Coronary artery (tissue), 2 donors: ENCODE results near the gene TMEM204.
A peak's percentile ranks its signal among the peaks of the same experiment; 100 is the strongest.

Experiments
- DNase-seq: peaks from one replicate; pipeline ENCODE4 v3.0.0-alpha.2; 2017; ENCODE audit warnings: low spot score
- H3K27ac ChIP-seq, 2 donors: fragments of 200-600 bp; sonication (generic); one replicate each; pipeline ENCODE4 v1.5.1; 2016 to 2019
- H3K4me3 ChIP-seq: fragments of 200-600 bp; sonication (generic); 2 replicates; pipeline ENCODE4 v1.5.1; 2016; ENCODE audit warnings: mild to moderate bottlenecking, moderate library complexity
- TF ChIP-seq, protein P1 (sequence below): fragments of 200-600 bp; sonication (generic); IDR thresholded peaks from one replicate; pipeline ENCODE4 v1.5.1; 2019; ENCODE audit warnings: antibody characterized with exemption

Gene TMEM204

DNA sequence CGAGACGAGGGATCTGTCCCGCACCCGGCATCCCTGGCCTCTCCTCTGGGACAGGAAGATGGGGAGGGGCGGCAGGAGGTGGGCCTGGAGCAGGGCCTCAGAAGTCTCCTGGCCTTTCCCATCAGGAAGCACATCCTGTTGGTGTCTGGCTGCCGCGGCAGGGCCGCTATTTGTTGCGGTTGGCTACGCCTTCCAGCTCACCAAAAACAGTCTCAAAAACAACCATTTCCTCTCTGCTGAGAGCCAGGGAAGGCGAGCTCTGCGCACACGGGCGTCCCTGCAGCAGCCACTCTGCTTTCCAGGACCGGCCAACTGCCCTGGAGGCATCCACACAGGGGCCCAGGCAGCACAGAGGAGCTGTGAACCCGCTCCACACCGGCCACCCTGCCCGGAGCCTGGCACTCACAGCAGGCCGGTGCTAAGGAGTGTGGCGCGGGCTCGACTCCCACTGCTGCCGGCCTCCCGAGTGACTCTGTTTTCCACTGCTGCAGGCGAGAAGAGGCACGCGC, at the start of gene TMEM204:
TMEM204 (plus strand) TSS at position 224 of the 509 bp plus-strand sequence. CDS start 610 bp downstream, outside the sequence.
- H3K4me3 ChIP-seq = peak within 1 kb of the TSS; percentile 80

DNA sequence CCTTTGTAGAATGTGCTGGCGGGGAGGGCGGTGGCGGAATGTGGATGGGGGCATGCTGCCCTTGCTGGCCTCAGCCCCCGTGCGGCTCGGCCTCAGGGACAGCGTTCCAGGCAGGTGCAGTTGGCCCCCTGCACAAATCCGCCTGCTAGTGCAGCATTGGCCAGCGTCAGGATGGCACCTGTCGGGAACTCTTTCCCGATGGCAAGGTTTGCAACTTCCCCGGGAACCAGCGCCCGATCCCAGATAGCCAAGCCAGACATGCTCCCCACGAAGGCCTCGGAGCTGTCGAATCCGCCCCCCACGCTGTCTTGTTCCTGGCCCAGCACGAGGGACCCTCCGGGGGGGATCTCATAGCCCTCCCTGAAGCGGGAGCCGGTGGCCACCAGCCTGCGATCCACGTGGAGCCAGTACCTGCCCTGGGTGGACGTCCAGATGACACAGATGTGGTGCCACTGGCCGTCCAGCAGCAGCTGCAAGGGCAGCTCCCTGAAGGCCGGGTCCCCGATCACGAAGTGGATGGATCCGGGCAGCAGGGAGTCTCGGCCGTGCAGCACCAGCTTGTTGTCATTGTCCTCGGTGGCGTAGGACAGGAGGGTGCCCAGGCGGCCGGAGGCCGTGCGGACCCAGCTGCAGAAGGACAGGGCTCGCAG, 47.5 kb upstream of the TMEM204 start:
- TF ChIP-seq, protein P1, sequence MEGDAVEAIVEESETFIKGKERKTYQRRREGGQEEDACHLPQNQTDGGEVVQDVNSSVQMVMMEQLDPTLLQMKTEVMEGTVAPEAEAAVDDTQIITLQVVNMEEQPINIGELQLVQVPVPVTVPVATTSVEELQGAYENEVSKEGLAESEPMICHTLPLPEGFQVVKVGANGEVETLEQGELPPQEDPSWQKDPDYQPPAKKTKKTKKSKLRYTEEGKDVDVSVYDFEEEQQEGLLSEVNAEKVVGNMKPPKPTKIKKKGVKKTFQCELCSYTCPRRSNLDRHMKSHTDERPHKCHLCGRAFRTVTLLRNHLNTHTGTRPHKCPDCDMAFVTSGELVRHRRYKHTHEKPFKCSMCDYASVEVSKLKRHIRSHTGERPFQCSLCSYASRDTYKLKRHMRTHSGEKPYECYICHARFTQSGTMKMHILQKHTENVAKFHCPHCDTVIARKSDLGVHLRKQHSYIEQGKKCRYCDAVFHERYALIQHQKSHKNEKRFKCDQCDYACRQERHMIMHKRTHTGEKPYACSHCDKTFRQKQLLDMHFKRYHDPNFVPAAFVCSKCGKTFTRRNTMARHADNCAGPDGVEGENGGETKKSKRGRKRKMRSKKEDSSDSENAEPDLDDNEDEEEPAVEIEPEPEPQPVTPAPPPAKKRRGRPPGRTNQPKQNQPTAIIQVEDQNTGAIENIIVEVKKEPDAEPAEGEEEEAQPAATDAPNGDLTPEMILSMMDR = no peak
- Histone ChIP-seq H3K4me3 (no peak overlapping the region), H3K27ac (no peak overlapping the region)
- DNase-seq = no peak

More for the DNA sequence above, at the start of gene TMEM204:
- peak within 1 kb of the TSS; percentile 79 to 96 for H3K27ac ChIP-seq
- TF ChIP-seq, protein P1 = no peak
- no peak for DNase-seq

DNA sequence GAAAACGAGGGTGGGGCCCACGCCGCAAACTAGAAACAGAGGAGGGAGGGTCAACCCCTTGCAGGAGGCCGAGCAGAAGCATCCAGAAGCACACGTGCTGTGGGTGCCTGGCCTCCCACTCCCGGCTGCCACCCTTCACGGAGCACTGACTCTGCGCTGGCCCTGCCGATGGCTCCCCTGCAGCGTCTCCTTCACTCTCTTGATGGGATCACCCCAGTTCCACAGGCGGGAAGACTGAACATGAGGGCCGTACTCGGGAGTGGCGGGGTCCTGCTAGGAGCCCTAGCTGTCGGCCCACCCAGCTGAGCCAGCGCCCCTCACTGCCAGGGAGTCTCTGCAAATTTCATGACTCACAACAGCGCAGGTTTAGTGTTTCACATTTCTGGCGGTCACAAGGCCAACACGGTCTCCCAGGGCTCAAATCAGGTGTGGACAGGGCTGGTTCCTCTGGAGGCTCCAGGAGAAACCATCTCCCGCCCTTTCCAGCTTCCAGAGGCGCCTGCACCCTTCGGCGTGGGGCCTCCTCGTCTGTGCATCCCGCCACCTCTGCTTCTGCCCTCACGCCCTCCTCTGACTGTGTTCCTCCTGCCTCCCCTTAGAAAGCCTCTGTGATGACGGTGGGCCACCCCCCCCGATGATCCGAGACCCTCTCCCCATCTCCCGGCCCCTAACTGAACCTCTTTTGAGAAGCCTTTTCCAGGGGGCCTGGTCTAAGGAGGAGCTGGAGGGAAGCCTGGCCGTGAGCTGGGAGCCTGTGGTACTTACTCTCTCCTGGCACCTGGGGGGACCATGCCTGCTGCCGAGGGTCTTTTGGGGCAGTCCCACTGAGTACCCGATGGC, 46.7 kb upstream of the TMEM204 start:
- H3K4me3 ChIP-seq = no peak overlapping the region
- DNase-seq = no peak
- TF ChIP-seq, protein P1 = no peak

DNA sequence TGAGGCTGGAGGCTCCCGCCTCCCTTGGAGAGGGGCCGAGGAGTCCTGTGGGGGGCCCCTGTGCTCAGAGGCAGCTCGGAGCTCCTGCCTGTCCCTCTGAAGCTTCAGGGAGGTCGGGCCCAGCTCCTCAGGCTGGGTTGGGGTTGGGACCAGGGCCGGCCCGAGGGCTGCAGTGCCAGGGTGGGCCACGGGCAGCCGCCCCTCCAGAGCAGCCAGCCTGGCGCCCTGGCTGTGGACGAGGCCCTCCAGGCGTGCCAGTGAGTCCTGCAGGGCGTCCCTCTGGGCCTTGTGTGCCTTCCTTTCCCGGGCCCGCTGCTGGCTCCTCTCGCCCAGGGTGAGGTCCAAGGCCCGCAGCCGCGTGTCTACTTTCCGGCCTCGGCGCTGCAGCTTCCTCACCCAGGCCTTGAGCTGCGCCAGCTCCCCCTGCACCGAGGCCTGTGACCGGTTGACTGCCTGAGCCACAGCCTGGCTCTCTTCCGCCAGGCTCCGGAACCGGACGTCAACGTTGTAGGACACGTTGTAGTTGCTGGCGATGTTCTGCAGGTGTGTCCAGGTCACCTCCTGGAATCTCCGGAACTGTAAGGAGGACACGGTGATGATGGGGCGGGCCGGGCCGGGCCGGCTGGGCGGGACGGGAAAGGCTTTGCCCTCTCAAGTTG, 45.9 kb upstream of the TMEM204 start:
- TF ChIP-seq, protein P1 = no peak
- Histone ChIP-seq H3K27ac (no peak overlapping the region), H3K4me3 (no peak overlapping the region)
- no peak for DNase-seq

More for the DNA sequence above, 46.7 kb upstream of the TMEM204 start:
- H3K27ac ChIP-seq = no peak overlapping the region

DNA sequence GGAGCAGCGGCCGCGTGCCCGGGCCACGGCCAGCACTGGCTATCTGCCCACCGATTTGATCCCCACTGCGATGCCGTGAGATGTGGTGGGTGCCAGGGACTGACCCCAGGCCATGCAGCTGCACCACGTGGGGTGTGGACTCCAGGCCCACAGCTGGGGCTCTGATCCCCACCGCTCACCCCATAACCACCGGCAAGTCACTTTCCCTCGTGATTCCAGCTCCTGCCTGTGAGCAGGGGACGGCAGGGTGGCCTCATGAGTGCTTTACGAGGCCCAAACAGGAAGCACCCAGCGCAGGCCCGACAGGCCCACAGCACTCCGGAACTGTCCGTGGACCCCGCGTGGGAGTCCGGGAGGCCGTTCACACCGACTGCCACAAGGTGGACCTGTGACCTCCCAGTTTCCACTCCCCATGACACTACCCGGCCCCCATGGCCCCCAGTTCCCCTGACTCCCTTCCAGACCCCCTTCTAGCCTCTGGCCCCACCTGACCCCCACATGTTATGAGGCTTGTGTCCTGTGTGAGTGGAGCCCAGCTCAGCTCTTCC, 45.3 kb upstream of the TMEM204 start:
- H3K27ac ChIP-seq = no peak overlapping the region
- TF ChIP-seq, protein P1 = no peak
- no peak overlapping the region for H3K4me3 ChIP-seq
- DNase-seq = no peak

DNA sequence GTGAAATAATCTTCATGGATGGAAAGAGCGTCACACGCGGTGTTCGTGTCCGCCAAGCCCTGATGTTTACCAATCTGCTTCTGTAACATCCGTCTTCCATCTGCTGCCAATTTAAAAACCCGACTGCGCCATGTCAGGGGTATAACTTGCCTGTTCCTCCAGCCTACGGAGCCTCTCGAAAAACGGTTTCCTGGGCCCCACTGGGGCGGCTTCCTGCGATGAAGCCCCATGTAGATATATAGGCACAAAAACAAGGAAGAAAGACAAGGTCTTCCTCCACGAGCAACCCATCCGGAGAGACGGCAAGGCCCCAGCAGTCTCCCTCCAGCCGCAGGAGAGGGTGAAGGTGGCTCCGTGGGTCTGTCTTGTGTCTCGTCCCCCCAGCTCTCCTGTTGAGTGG, 44.8 kb upstream of the TMEM204 start, which contains the start of gene PTX4:
PTX4 (minus strand) TSS at position 326 of the 400 bp plus-strand sequence; CDS start at position 291, 35 bp downstream.
- TF ChIP-seq, protein P1 = no peak
- H3K27ac ChIP-seq = no peak within 1 kb of the TSS

More for the DNA sequence above, 44.8 kb upstream of the TMEM204 start, which contains the start of gene PTX4:
- no peak within 1 kb of the TSS for H3K4me3 ChIP-seq
- DNase-seq = no peak
